ENCODE data around the gene AQP6. TPM values are rescaled to one million over a fixed set of nuclear protein-coding genes. Genes with fewer than 3 reads are reported as not detected.

The AQP6 gene
- total RNA-seq, 2 donors from 2014 or later: 0.40 TPM; not detected in 1

DNA sequence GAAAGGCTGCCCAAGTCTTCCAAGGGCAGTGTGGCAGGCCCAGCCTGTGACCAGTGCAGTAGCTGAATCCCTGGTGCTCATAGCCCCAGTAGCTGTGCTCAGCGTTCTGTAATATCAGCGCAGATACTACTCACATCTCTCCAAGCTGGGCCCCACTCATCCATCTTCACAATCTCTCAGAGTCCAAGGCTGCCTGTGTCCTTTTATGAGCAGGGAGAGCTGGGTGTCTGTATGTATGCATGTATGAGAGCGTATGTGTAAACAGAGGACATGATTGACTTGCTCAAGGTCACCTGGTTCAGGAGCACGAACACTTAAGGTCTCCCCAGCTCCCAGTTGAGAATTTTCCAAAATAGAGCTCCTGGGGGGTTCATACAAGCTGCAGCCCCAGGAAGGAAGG is 5.4 kb downstream of the AQP6 start:
- TF ChIP-seq POLR2A (IDR thresholded peaks at IDR 0.05) (no peak), CTCF (IDR thresholded peaks at IDR 0.05) (no peak), POLR2AphosphoS5 (IDR thresholded peaks at IDR 0.05) (no peak)
- H3K36me3 ChIP-seq: no peaks in the 10 kb centered on the region
- H3K27ac ChIP-seq: no peak overlapping the region
- H3K4me1 ChIP-seq (replicated peaks): no peaks in the 10 kb centered on the region
- DNase-seq (ENCODE audit: low spot score): no peak
- H3K4me3 ChIP-seq: no peak overlapping the region
- no peaks in the 10 kb centered on the region for H3K9me3 ChIP-seq
- no peaks in the 10 kb centered on the region for H3K27me3 ChIP-seq (replicated peaks; ENCODE audit: insufficient read depth)
- 69% methylated on average over 4 of the region's 4 CpGs for WGBS
- intact Hi-C loops (cut with DNase I): no loop called here

DNA sequence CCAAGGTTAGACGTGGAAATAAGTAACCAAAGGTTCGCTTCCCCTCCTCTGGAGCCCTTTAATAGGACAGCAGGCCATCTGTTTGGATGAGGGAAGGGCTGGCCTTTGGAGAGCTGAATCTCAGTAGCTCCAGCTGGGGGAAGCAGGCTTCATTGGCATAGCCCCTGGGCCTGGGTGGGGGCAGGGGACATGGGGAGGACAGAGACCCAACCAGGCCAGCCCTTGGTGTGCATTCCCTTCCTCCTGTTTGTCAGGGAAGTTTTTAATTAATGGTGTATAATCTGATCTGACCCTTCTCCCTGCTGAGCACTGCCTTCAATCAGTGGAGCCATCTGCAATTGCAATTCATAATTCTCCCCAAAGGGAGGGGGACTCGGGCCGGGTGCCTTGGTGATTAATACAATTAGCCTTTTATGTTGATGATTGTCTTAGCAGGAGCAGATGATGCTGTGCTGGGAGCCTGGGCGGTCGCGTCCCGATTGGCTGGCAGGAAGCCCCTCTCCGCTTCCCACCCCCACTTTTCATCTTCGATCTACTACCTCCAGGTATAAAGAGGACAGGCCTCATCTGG is 6.4 kb downstream of the AQP6 start:
- H3K4me3 ChIP-seq: no peak overlapping the region
- TF ChIP-seq POLR2AphosphoS5 (IDR thresholded peaks at IDR 0.05) (no peak), POLR2A (IDR thresholded peaks at IDR 0.05) (no peak), CTCF (IDR thresholded peaks at IDR 0.05) (no peak)
- intact Hi-C loops (cut with DNase I): no loop called here
- H3K27me3 ChIP-seq (replicated peaks; ENCODE audit: insufficient read depth): no peaks in the 10 kb centered on the region
- no peaks in the 10 kb centered on the region for H3K36me3 ChIP-seq
- H3K4me1 ChIP-seq (replicated peaks): no peaks in the 10 kb centered on the region
- WGBS: 89% methylated on average over 10 of the region's 10 CpGs
- no peaks in the 10 kb centered on the region for H3K9me3 ChIP-seq
- DNase-seq (ENCODE audit: low spot score): no peak
- H3K27ac ChIP-seq: no peak overlapping the region

DNA sequence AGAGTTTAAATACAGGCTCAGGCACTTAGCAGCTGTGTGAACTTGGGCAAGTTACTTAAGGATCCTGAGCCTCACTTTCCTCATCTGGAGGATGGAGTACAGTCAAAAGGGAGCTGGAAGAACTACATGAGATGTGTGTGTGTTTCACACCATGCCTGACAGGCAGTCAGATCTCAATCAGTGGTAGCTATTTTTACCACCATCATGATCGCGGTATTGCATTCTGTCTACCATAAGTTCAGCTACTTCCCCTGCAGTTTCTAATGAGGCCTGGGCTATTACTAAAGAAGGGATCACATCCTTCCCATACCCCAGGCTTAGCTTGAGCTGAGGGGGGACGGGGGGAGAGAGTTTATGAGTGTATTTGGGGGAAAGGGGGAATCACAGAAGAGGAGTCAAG is 7.0 kb downstream of the AQP6 start:
- H3K27me3 ChIP-seq (replicated peaks; ENCODE audit: insufficient read depth): no peaks in the 10 kb centered on the region
- H3K9me3 ChIP-seq: no peaks in the 10 kb centered on the region
- intact Hi-C loops (cut with DNase I): no loop called here
- H3K4me3 ChIP-seq: no peak overlapping the region
- 88% methylated on average over 3 of the region's 3 CpGs for WGBS
- DNase-seq (ENCODE audit: low spot score): no peak
- H3K27ac ChIP-seq: no peak overlapping the region
- TF ChIP-seq CTCF (IDR thresholded peaks at IDR 0.05) (no peak), POLR2AphosphoS5 (IDR thresholded peaks at IDR 0.05) (no peak), POLR2A (IDR thresholded peaks at IDR 0.05) (no peak)
- no peaks in the 10 kb centered on the region for H3K4me1 ChIP-seq (replicated peaks)
- no peaks in the 10 kb centered on the region for H3K36me3 ChIP-seq

- Histone ChIP-seq H3K36me3 (no peaks in the 10 kb centered on the region), H3K4me1 (replicated peaks) (no peaks in the 10 kb centered on the region), H3K4me3 (no peak overlapping the region), H3K27ac (no peak overlapping the region), H3K9me3 (no peaks in the 10 kb centered on the region), H3K27me3 (replicated peaks; ENCODE audit: insufficient read depth) (no peaks in the 10 kb centered on the region)
- intact Hi-C loops (cut with DNase I): no loop called here
- no peak for TF ChIP-seq POLR2AphosphoS5 (IDR thresholded peaks at IDR 0.05)
- TF ChIP-seq POLR2A (IDR thresholded peaks at IDR 0.05): no peak
- no peak for TF ChIP-seq CTCF (IDR thresholded peaks at IDR 0.05)
- DNase-seq (ENCODE audit: low spot score): no peak
- WGBS: 76% methylated on average over 10 of the region's 10 CpGs
Measured at GRCh38 chr12:49980501-49981349, 8.0 kb downstream of the AQP6 start.
